Measurements from ENCODE around the gene RFLNA.

The RFLNA gene

DNA sequence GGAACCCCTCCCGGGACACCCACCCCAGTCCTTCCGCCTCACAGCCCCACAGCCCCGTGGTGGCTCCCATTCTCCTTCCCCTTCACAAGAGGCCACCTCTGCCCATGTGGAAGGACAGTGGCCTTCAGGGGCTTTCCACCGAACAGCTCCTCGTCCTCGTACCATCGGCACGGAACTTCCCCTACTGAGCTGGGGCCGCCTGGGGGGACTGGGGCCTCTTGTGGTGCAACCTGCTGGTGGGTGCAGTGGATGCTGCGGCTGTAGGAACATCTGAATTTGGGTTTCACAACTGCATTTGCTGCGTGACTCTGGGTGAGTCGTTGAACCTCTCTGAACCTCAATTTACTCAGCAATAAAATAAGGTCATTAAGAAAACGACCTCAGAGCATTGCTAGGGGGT lies 50.9 kb downstream of the RFLNA start:
- no peak overlapping the region for H2AFZ ChIP-seq (ENCODE audit: low read length)
- H3K4me2 ChIP-seq (ENCODE audit: low read length), result no peak overlapping the region
- no peaks in the 10 kb centered on the region for H3F3A ChIP-seq (ENCODE audit: insufficient read depth, low read length)
- H3K36me3 ChIP-seq (ENCODE audit: insufficient read depth, low read length), result peaks cover 20% of the 10 kb centered on the region
- H3K27me3 ChIP-seq (ENCODE audit: insufficient read depth, low read length), result no peaks in the 10 kb centered on the region
- H3K9me3 ChIP-seq (ENCODE audit: low read length), result no peaks in the 10 kb centered on the region
- no peak overlapping the region for H3K4me3 ChIP-seq (ENCODE audit: low read depth, low read length, poor library complexity, severe bottlenecking)
- no peak overlapping the region for H3K9ac ChIP-seq (ENCODE audit: low read length)
- TF ChIP-seq, protein P1, sequence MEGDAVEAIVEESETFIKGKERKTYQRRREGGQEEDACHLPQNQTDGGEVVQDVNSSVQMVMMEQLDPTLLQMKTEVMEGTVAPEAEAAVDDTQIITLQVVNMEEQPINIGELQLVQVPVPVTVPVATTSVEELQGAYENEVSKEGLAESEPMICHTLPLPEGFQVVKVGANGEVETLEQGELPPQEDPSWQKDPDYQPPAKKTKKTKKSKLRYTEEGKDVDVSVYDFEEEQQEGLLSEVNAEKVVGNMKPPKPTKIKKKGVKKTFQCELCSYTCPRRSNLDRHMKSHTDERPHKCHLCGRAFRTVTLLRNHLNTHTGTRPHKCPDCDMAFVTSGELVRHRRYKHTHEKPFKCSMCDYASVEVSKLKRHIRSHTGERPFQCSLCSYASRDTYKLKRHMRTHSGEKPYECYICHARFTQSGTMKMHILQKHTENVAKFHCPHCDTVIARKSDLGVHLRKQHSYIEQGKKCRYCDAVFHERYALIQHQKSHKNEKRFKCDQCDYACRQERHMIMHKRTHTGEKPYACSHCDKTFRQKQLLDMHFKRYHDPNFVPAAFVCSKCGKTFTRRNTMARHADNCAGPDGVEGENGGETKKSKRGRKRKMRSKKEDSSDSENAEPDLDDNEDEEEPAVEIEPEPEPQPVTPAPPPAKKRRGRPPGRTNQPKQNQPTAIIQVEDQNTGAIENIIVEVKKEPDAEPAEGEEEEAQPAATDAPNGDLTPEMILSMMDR (IDR thresholded peaks at IDR 0.05; ENCODE audit: low read length), result no peak
- no peak for TF ChIP-seq EZH2 (IDR thresholded peaks at IDR 0.05; ENCODE audit: borderline replicate concordance, low read length)
- H4K20me1 ChIP-seq (ENCODE audit: insufficient read depth, low read length), result no peaks in the 10 kb centered on the region
- no peak overlapping the region for H3K27ac ChIP-seq (ENCODE audit: low read depth, low read length, poor library complexity, severe bottlenecking)
- no peaks in the 10 kb centered on the region for H3K79me2 ChIP-seq (ENCODE audit: insufficient read depth, low read length)
- H3K9me2 ChIP-seq (ENCODE audit: low read depth, low read length), result no peaks in the 10 kb centered on the region
- H3K4me1 ChIP-seq (ENCODE audit: insufficient read depth, low read length, severe bottlenecking), result no peaks in the 10 kb centered on the region

DNA sequence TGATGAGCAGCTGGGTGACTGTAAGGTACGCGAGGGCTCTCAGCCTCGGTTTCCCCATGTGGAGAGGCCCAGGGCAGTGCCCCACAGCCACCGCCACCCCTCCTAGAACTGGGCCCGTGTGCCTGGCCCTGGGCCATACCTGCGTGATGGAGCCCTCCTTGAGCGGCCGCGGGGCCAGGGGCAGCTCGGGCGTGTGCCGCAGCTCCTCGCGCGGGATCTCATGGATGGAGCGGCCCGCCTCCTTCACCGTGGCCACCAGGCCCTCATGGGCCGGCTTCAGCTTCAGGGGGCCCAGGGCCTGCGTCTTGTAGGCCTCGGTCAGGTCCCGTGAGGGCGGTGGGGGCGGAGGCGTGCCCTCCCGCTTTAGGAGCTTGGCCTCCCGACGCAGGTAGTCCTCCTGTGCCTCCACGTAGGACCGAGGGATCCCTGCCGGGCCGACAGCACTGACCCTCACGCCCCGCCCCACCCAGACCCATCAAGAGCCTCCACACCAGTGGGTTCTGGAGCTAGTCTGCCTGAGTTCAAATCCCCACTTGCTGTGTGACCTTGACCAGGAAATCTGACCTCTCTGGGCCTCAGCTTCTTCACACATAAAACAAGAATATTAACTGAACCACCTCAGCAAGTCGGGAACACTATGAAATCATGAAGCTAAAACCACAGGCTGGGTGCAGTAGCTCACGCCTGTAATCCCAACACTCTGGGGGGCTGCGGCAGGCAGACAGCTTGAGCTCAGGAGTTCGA lies 51.7 kb downstream of the RFLNA start:
- Histone ChIP-seq H3K27ac (ENCODE audit: low read depth, low read length, poor library complexity, severe bottlenecking) (no peak overlapping the region), H3K36me3 (ENCODE audit: insufficient read depth, low read length) (peaks cover 20% of the 10 kb centered on the region), H3K79me2 (ENCODE audit: insufficient read depth, low read length) (no peaks in the 10 kb centered on the region), H2AFZ (ENCODE audit: low read length) (no peak overlapping the region), H3K27me3 (ENCODE audit: insufficient read depth, low read length) (no peaks in the 10 kb centered on the region), H3K4me1 (ENCODE audit: insufficient read depth, low read length, severe bottlenecking) (no peaks in the 10 kb centered on the region), H3K9ac (ENCODE audit: low read length) (no peak overlapping the region), H3K9me2 (ENCODE audit: low read depth, low read length) (no peaks in the 10 kb centered on the region), H3F3A (ENCODE audit: insufficient read depth, low read length) (no peaks in the 10 kb centered on the region), H3K4me3 (ENCODE audit: low read depth, low read length, poor library complexity, severe bottlenecking) (no peak overlapping the region), H3K9me3 (ENCODE audit: low read length) (no peaks in the 10 kb centered on the region), H4K20me1 (ENCODE audit: insufficient read depth, low read length) (no peaks in the 10 kb centered on the region), H3K4me2 (ENCODE audit: low read length) (no peak overlapping the region)
- TF ChIP-seq, protein P1 (IDR thresholded peaks at IDR 0.05; ENCODE audit: low read length), result no peak
- no peak for TF ChIP-seq EZH2 (IDR thresholded peaks at IDR 0.05; ENCODE audit: borderline replicate concordance, low read length)

DNA sequence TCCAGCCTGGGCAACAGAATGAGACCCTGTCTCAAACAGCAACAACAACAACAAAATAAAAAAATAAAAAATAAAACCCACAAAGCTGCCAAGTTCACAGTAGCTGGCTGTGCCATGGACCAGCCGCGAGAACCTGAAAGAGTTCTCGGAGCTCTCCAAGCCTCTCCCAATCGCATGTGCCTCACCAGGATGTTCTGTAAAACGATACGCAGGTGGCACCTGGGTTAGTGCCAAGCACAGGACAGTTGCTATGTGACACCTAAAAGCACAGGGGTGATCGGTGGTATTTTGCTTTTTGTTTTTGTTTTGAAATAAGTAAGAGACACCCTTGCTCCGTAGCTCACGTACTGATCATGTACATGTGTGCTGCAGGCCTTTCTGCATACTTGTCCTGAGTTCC lies 52.4 kb downstream of the RFLNA start:
- Histone ChIP-seq H3K27ac (ENCODE audit: low read depth, low read length, poor library complexity, severe bottlenecking) (no peak overlapping the region), H2AFZ (ENCODE audit: low read length) (no peak overlapping the region), H3K4me1 (ENCODE audit: insufficient read depth, low read length, severe bottlenecking) (no peaks in the 10 kb centered on the region), H4K20me1 (ENCODE audit: insufficient read depth, low read length) (no peaks in the 10 kb centered on the region), H3K9me3 (ENCODE audit: low read length) (no peaks in the 10 kb centered on the region), H3K27me3 (ENCODE audit: insufficient read depth, low read length) (no peaks in the 10 kb centered on the region), H3K79me2 (ENCODE audit: insufficient read depth, low read length) (no peaks in the 10 kb centered on the region), H3K36me3 (ENCODE audit: insufficient read depth, low read length) (peaks cover 20% of the 10 kb centered on the region), H3F3A (ENCODE audit: insufficient read depth, low read length) (no peaks in the 10 kb centered on the region), H3K9ac (ENCODE audit: low read length) (no peak overlapping the region), H3K9me2 (ENCODE audit: low read depth, low read length) (no peaks in the 10 kb centered on the region), H3K4me3 (ENCODE audit: low read depth, low read length, poor library complexity, severe bottlenecking) (no peak overlapping the region), H3K4me2 (ENCODE audit: low read length) (no peak overlapping the region)
- no peak for TF ChIP-seq EZH2 (IDR thresholded peaks at IDR 0.05; ENCODE audit: borderline replicate concordance, low read length)
- TF ChIP-seq, protein P1 (IDR thresholded peaks at IDR 0.05; ENCODE audit: low read length), result no peak
